ENCODE data around the gene PRPF6.
A peak's percentile ranks its signal among the peaks of the same experiment; 100 is the strongest.
"Not testable (repeated sequence)": the region's sequence is repeated elsewhere in the genome, so short reads cannot be mapped to it uniquely, and the experiment has no call there.

The PRPF6 gene

GRCh38 chr20:64009811-64010387 is 29.0 kb downstream of the PRPF6 start:
- no peak for DNase-seq (ENCODE audit: low read depth)
- H3K4me3 ChIP-seq (ENCODE audit: low read length), result no peak overlapping the region
- no peak for TF ChIP-seq CTCF (IDR thresholded peaks at IDR 0.05; ENCODE audit: insufficient read depth, low read depth, low read length, missing control alignments)

DNA sequence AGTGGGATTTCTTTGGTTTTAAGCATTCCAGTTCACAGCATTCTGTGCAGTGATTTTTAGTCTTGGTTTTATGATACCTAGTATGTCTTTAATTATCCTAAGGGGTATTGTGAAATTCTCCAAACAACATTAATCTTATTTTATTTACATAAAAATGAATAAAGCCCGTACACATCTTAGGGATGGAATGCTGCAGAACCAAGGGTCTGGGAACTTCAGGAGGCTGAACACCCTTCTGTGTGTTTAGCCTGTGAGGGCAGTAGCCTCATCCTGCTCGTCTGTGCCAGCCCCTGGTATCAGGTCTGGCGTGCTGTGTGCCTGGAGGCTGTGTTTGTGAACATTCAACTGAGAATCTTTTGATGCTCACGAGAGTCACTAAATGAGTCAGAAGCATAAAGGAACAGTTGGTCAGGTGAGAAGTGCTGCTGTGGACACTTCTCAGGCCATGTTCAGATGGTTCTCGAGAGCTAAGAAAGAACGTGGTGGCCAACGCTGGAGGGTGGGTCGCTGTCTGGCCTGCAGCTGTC is 29.8 kb downstream of the PRPF6 start:
- peak; percentile 28 for DNase-seq (ENCODE audit: low read depth)
- H3K4me3 ChIP-seq (ENCODE audit: low read length), result no peak overlapping the region
- TF ChIP-seq CTCF (IDR thresholded peaks at IDR 0.05; ENCODE audit: insufficient read depth, low read depth, low read length, missing control alignments), result no peak

DNA sequence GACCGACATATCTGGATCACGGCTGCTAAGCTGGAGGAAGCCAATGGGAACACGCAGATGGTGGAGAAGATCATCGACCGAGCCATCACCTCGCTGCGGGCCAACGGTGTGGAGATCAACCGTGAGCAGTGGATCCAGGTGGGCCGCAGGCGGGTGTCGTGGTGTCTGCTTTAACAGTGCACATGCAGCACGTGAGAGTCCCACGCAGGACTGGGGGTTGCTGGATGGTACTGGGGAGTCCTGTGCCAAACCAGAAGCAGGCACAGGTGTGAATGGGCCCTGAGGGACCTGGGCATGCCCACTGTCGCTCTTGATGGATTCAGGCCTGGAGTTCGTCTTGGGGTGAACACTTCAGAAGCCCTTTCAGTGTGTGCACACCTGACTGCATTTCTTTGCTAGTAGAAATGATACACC is 30.4 kb downstream of the PRPF6 start:
- no peak overlapping the region for H3K4me3 ChIP-seq (ENCODE audit: low read length)
- no peak for TF ChIP-seq CTCF (IDR thresholded peaks at IDR 0.05; ENCODE audit: insufficient read depth, low read depth, low read length, missing control alignments)
- no peak for DNase-seq (ENCODE audit: low read depth)

GRCh38 chr20:64012385-64013154 is 31.6 kb downstream of the PRPF6 start:
- not testable (repeated sequence) for DNase-seq (ENCODE audit: low read depth); H3K4me3 ChIP-seq (ENCODE audit: low read length)

DNA sequence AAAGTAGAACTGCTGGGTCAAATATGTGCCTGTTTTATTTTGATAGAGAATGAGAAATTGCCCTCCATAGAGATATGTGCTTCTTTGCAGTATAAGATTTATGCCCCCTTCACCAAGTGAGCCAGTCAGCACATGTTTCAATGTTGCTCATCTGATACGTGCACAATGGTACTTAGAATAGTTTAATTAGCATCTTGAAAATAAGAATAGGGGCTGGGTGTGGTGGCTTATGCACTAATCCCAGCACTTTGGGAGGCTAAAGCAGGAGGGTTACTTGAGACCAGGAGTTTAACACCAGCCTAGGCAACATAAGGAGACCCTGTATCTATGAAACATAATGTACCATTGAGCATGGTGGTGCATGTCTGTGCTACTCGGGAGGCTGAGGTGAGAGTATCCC is 34.7 kb downstream of the PRPF6 start:
- no peak overlapping the region for H3K4me3 ChIP-seq (ENCODE audit: low read length)
- no peak for DNase-seq (ENCODE audit: low read depth)
- no peak for TF ChIP-seq CTCF (IDR thresholded peaks at IDR 0.05; ENCODE audit: insufficient read depth, low read depth, low read length, missing control alignments)

- TF ChIP-seq CTCF (IDR thresholded peaks at IDR 0.05; ENCODE audit: insufficient read depth, low read depth, low read length, missing control alignments), result no peak
- H3K4me3 ChIP-seq (ENCODE audit: low read length), result no peak overlapping the region
- no peak for DNase-seq (ENCODE audit: low read depth)
These were observed 40.4 kb downstream of the PRPF6 start for GRCh38 chr20:64021124-64021975.

Data from epithelial cell of esophagus (primary cell).